Left lung (tissue), 10 donors: ENCODE results near the gene NINJ1. TPM values are rescaled to one million over a fixed set of nuclear protein-coding genes. Genes with fewer than 3 reads are reported as not detected.

Source experiments
- ATAC-seq: fragments of 200-7000 bp; cut with Tn5 transposase; one replicate; pipeline ENCODE4 v1.9.1; 2020; ENCODE audit warnings: moderate library complexity
- DNase-seq, 4 donors: peaks; one replicate each; pipeline ENCODE4 v3.0.0-alpha.2; 2013 to 2020
- H3K27ac ChIP-seq, 2 donors: fragments of 200-600 bp; sonication (generic) in 1 of 2; one replicate each; pipeline versions ENCODE4 v1.5.0 to v1.8.0; 2020 to 2021
- H3K27me3 ChIP-seq, 2 donors: fragments of 200-600 bp; sonication (generic) in 1 of 2; one replicate each; pipeline versions ENCODE4 v1.5.0 to v1.8.0; 2020 to 2021
- H3K36me3 ChIP-seq, 2 donors: fragments of 200-600 bp; sonication (generic) in 1 of 2; one replicate each; pipeline versions ENCODE4 v1.5.0 to v1.8.0; 2020 to 2021
- H3K4me1 ChIP-seq, 2 donors: fragments of 200-600 bp; one replicate each; pipeline ENCODE4 v1.8.0; 2021
- H3K4me3 ChIP-seq, 2 donors: fragments of 200-600 bp; sonication (generic) in 1 of 2; one replicate each; pipeline versions ENCODE4 v1.5.0 to v1.8.0; 2020 to 2021; ENCODE audit warnings: mild to moderate bottlenecking in 1 of 2
- H3K9me3 ChIP-seq, 2 donors: fragments of 200-600 bp; sonication (generic) in 1 of 2; one replicate each; pipeline versions ENCODE4 v1.5.0 to v1.8.0; 2020 to 2021
- intact Hi-C, 2 donors: fragments of 100-400 bp; cut with DNase I; formaldehyde crosslinking; loops; one replicate each; pipeline versions ENCODE4 v1.11.2 to v1.14.2; 2022
- polyA plus RNA-seq, 6 donors: library from polyadenylated mRNA; unstranded; fragments of 120-200 nt; gene quantifications; one replicate each; pipeline ENCODE4 v1.2.1, GENCODE V29; 2013; ENCODE audit not compliant: insufficient read length in 6 of 6
- total RNA-seq, 2 donors: library from RNA; stranded (reverse); fragmentation: NEBNext Ultra II Directional; extraction: Animal tissue kit (Norgen Biotek cat#: 25700); gene quantifications; one replicate each; pipeline ENCODE4 v1.2.1, GENCODE V29; 2021
- TF ChIP-seq, protein P1 (sequence below), 2 donors: fragments of 200-600 bp; sonication (generic) in 1 of 2; IDR thresholded peaks; one replicate each; pipeline versions ENCODE4 v1.5.0 to v1.8.0; 2021; ENCODE audit warnings: antibody characterized with exemption in 2 of 2
- donor health status: DM: no; HTN: yes; CAD: no.
- donor health status: DM: no; HTN: no; CAD: no.

Gene NINJ1
- total and polyA plus RNA-seq, 8 donors: 29.8 to 83.5 (median 37.8) TPM

DNA sequence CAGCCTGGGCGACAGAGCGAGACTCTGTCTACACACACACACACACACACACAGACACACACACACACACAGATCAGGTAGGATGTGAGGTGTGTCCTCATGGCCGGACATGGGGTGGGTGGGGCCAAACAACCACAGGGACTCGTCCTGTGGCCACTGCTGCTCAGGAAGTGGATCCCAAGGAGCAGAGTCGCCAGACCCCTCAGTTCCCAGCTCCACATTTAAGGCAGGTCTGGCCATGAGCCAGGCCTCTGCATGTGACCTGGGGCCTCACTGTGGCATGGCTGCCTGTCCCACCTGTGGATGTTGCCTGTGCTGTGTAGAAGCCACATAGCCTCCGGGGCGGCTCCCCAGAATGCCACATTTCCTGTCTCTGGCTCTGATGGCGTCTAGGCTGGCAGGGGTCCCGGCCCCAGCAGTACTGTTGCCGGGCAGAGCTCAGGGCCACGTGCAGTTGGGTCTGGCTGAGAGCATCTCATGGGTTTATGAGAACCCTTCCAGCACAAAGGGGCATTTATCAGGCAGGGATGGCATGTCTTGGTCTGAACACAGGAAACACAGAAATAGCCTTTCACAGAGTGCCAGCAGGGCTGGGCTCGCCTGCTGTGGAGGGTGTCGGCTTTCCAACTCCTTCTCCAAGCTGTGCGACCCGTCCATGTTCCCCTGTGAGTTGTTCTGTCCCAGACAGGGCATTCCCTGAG is 9.9 kb upstream of the NINJ1 start:
- TF ChIP-seq, protein P1, sequence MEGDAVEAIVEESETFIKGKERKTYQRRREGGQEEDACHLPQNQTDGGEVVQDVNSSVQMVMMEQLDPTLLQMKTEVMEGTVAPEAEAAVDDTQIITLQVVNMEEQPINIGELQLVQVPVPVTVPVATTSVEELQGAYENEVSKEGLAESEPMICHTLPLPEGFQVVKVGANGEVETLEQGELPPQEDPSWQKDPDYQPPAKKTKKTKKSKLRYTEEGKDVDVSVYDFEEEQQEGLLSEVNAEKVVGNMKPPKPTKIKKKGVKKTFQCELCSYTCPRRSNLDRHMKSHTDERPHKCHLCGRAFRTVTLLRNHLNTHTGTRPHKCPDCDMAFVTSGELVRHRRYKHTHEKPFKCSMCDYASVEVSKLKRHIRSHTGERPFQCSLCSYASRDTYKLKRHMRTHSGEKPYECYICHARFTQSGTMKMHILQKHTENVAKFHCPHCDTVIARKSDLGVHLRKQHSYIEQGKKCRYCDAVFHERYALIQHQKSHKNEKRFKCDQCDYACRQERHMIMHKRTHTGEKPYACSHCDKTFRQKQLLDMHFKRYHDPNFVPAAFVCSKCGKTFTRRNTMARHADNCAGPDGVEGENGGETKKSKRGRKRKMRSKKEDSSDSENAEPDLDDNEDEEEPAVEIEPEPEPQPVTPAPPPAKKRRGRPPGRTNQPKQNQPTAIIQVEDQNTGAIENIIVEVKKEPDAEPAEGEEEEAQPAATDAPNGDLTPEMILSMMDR (IDR thresholded peaks at IDR 0.05): no peak
- DNase-seq (peak in 2 of 4 donors; percentile 46 to 69), ATAC-seq (peak; percentile 29)
- Histone ChIP-seq H3K4me3 (no peak overlapping the region), H3K36me3 (no peaks in the 10 kb centered on the region), H3K27ac (no peak overlapping the region), H3K27me3 (no peaks in the 10 kb centered on the region), H3K4me1 (peaks cover 0 to 11% of the 10 kb centered on the region in 2 donors), H3K9me3 (no peaks in the 10 kb centered on the region)
- intact Hi-C loops: no loop called here

DNA sequence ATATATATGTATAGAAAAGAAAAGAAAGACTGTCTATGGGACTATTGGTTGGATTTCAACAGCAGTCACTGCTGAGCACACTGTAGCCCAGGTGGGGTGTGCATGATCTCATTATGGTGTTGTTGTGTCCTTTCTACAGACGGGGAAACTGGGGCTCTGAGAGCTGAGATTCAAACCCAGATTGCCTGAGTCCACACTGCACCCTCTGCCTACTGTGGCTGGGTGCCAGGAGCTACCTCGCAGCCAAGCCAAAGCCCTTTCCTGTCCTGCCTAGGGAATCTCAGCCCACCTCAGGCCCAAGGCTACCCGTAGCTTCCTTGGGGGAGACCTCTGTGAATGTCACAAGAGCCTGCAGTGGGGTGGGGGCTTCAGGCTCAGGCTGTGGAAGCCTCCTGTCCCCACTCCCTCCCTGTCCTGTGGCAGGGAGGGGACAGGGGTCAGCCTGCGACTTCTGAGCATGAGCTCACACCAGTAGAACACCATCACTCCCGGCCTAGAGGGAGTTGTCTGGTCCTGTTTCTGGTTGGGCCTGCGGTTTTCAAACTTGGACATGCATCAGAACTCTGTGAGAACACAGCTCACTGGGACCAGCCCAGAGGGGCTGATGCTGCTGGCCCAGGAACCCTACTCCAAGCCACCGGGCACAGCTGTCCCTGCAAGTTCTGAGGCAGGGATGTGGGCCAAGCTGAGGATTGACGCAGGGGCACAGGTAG is 7.9 kb upstream of the NINJ1 start:
- intact Hi-C loops: no loop called here
- TF ChIP-seq, protein P1 (IDR thresholded peaks at IDR 0.05): no peak
- Histone ChIP-seq H3K36me3 (no peaks in the 10 kb centered on the region), H3K4me1 (peaks cover 0 to 17% of the 10 kb centered on the region in 2 donors), H3K4me3 (no peak overlapping the region), H3K27me3 (no peaks in the 10 kb centered on the region), H3K9me3 (peaks cover 0 to 5% of the 10 kb centered on the region in 2 donors), H3K27ac (no peak overlapping the region)
- DNase-seq (peak in 1 of 4 donors; percentile 44), ATAC-seq (no peak)

DNA sequence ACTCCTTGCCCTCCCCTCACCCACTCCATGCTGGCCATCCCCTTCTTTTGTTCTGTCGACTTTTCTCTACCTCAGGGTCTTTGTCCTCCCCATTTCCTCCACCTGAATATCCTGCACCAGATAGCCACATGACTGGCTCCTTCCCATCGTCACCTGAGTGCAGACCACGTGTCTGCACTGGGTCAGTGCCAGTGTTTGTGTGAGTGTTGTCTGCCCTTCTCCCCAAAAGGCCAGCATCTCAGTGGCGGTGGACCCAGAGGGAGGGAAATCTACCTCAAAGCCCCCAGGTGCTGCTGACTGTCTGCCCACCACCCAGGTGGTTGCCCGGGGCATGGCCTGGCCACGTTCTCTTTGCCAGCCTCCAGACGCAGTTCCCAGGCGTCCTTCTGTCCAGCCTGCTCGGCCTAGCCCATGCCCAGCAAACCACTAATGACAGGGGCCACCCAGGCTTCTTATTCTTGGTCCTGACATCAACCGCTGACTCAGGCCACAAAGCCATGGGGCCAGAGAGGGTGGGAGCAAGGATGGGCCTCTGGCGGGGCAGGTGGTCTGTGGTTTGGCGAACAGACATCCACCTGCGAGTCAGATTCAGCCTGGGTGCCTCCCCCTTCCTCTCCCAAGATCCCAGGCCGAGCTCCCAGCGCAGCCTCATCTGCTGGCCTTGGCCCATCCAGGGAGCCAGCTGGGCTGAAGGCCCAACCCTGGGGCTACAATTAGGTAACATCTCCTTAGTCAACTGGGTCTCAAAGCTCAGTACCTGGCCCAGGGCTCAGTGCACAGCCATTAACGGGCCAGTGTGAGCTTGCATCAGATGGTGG is 5.5 kb upstream of the NINJ1 start:
- ATAC-seq (no peak), DNase-seq (peak in 1 of 4 donors; percentile 46)
- peaks cover 0 to 5% of the 10 kb centered on the region in 2 donors for H3K9me3 ChIP-seq
- no peaks in the 10 kb centered on the region for H3K36me3 ChIP-seq
- intact Hi-C loops: no loop called here
- H3K4me3 ChIP-seq: no peak overlapping the region
- peaks cover 9 to 33% of the 10 kb centered on the region in 2 donors for H3K4me1 ChIP-seq
- TF ChIP-seq, protein P1 (IDR thresholded peaks at IDR 0.05): no peak
- no peaks in the 10 kb centered on the region for H3K27me3 ChIP-seq
- H3K27ac ChIP-seq: no peak overlapping the region

DNA sequence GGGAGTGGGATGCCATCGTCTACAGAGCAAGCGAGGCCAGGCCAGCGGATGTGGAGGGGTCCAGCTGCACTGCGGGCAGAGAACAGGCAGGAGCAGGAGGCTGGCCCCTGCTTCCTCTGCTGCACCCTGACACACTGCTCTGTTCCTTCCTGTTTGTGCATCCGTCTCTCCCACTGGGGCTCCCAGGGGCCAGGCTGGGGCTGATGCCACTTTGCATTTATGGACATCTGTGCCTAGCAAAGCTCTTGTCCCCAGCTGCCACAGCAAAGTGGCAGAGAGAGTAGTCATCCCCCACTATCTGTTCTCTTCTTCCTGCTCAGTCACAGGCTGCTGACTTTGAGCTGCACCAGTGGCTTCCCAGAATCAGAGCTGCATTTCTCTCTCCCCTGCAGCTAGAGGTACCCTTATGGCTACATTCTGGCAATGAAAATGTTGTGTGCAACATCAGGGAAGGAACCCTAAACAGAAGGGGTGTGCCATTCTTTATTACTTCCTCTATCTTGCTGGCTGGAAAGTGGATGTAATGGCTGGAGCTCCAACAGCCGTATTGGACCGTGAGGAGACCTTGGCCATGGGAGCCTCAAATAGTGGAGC is 4.2 kb upstream of the NINJ1 start:
- H3K9me3 ChIP-seq: peaks cover 0 to 5% of the 10 kb centered on the region in 2 donors
- TF ChIP-seq, protein P1 (IDR thresholded peaks at IDR 0.05): no peak
- no peaks in the 10 kb centered on the region for H3K27me3 ChIP-seq
- H3K4me3 ChIP-seq: no peak overlapping the region
- no peak overlapping the region for H3K27ac ChIP-seq
- peaks cover 11 to 30% of the 10 kb centered on the region in 2 donors for H3K4me1 ChIP-seq
- intact Hi-C loops: no loop called here
- ATAC-seq (no peak), DNase-seq (peak in 1 of 4 donors; percentile 61)
- no peaks in the 10 kb centered on the region for H3K36me3 ChIP-seq
